Spinal cord (tissue), 10 donors: Measurements from ENCODE around the gene AP2A1. TPM values are rescaled to one million over a fixed set of nuclear protein-coding genes. Genes with fewer than 3 reads are reported as not detected.
A peak's percentile ranks its signal among the peaks of the same experiment; 100 is the strongest.
"Not testable (repeated sequence)": the region's sequence is repeated elsewhere in the genome, so short reads cannot be mapped to it uniquely, and the experiment has no call there.

Experiments used
- DNase-seq, 6 donors: peaks; one replicate each; pipeline versions ENCODE4 v3.0.0 to v3.0.0-alpha.2; 2013 to 2015; ENCODE audit warnings: low spot score in 6 of 6, low read depth in 4 of 6
- H3K27ac ChIP-seq: one replicate; pipeline ENCODE4 v1.5.1; 2013; ENCODE audit warnings: low read depth, low read length, control low read depth
- H3K27me3 ChIP-seq: one replicate; pipeline ENCODE4 v1.6.1; 2013; ENCODE audit warnings: low read length; ENCODE audit not compliant: control insufficient read depth, insufficient read depth
- H3K36me3 ChIP-seq: one replicate; pipeline ENCODE4 v1.6.1; 2013; ENCODE audit warnings: low read length; ENCODE audit not compliant: control insufficient read depth, insufficient read depth
- H3K4me1 ChIP-seq: one replicate; pipeline ENCODE4 v1.6.1; 2013; ENCODE audit warnings: low read length; ENCODE audit not compliant: control insufficient read depth, insufficient read depth
- H3K4me3 ChIP-seq: one replicate; pipeline ENCODE4 v1.5.1; 2013; ENCODE audit warnings: low read depth, low read length, control low read depth
- H3K9me3 ChIP-seq: one replicate; pipeline ENCODE4 v1.6.1; 2013; ENCODE audit warnings: low read length; ENCODE audit not compliant: control insufficient read depth, insufficient read depth
- WGBS: methylation state at CpG from one replicate; pipeline ENCODE4 v1.1.5; 2013; ENCODE audit warnings: missing lambda C conversion rate; ENCODE audit not compliant: insufficient coverage; 5-methylcytosine and 5-hydroxymethylcytosine counted together
- polyA plus RNA-seq, 2 donors: library from polyadenylated mRNA; unstranded; fragments of 120-200 nt; gene quantifications; one replicate each; pipeline ENCODE4 v1.2.1, GENCODE V29; 2013; ENCODE audit not compliant: insufficient read length in 2 of 2
- total RNA-seq, 2 donors: library from RNA; depleted of rRNA in 1 of 2; stranded (reverse); fragments of 120-200 nt in 1 of 2; fragments of >200 nt in 1 of 2; gene quantifications; one replicate each; pipeline versions ENCODE4 v1.2.3 to v1.2.4, GENCODE V29; 2013 to 2014
- donor health status: healthy.

The AP2A1 gene
- total and polyA plus RNA-seq, 4 donors = 58.5 to 156 (median 106) TPM

GRCh38 chr19:49816590-49816989 lies 49.8 kb downstream of the AP2A1 start:
- Histone ChIP-seq H3K9me3 (no peaks in the 10 kb centered on the region), H3K4me3 (no peak overlapping the region), H3K4me1 (peaks cover 30% of the 10 kb centered on the region), H3K27me3 (no peaks in the 10 kb centered on the region), H3K36me3 (peaks cover 11% of the 10 kb centered on the region), H3K27ac (peak overlapping the region; percentile 100)
- DNase-seq = no peak
- no CpG with 5 or more reads among the region's 14 CpGs for WGBS

GRCh38 chr19:49817964-49818648 lies 51.3 kb downstream of the AP2A1 start, which contains the start of gene MED25:
Gene MED25 (plus strand): TSS chr19:49818289. CDS start chr19:49818342, 53 bp downstream.
- peaks cover 22% of the 10 kb centered on the region for H3K4me1 ChIP-seq
- peak within 1 kb of the TSS; percentile 100 for H3K27ac ChIP-seq
- H3K27me3 ChIP-seq = no peaks in the 10 kb centered on the region
- DNase-seq = peak; percentile 83 to 98 (median 92)
- peaks cover 20% of the 10 kb centered on the region for H3K36me3 ChIP-seq
- 0% methylated on average over 55 of the region's 57 CpGs for WGBS
- no peaks in the 10 kb centered on the region for H3K9me3 ChIP-seq
- H3K4me3 ChIP-seq = peak within 1 kb of the TSS; percentile 94

- Histone ChIP-seq H3K9me3 (no peaks in the 10 kb centered on the region), H3K27me3 (no peaks in the 10 kb centered on the region), H3K4me1 (peaks cover 22% of the 10 kb centered on the region), H3K36me3 (peaks cover 26% of the 10 kb centered on the region), H3K27ac (peak overlapping the region; percentile 100), H3K4me3 (peak overlapping the region; percentile 94)
- WGBS = 29% methylated on average over 15 of the region's 16 CpGs
- no peak for DNase-seq
These were observed 52.0 kb downstream of the AP2A1 start for GRCh38 chr19:49818649-49819370.

DNA sequence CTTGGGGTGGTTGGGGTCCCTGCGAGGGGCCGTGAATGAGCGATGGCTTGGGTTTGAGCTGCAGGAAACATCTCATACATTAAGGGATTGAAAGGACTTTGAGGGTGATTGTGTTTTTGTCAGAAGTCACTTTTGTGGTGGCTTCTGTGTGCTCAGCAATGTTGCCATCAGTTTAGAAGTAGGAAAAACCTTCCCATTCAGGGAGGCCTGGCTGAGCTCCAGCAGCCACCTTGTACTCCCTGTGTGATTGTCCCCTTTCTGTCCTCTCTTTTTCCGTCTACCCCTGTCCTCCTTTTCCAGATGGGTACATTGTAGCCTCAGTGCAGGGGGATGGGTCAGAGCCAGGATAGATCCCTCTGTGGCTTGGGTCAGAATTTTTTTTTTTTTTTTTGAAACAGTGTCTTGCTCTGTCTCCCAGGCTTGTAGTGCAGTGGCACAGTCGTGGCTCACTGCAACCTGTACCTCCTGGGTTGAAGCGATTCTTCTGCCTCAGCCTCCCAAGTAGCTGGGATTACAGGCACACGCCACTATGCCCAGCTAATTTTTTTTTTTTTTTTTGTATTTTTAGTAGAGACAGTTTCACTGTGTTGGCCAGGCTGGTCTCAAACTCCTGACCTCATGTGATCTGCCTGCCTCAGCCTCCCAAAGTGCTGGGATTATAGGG lies 52.8 kb downstream of the AP2A1 start:
- H3K36me3 ChIP-seq = peaks cover 34% of the 10 kb centered on the region
- not testable (repeated sequence) for H3K27ac ChIP-seq, H3K27me3 ChIP-seq, DNase-seq, H3K9me3 ChIP-seq
- H3K4me1 ChIP-seq = peaks cover 22% of the 10 kb centered on the region
- H3K4me3 ChIP-seq = peak overlapping the region; percentile 94
- 64% methylated on average over 2 of the region's 7 CpGs for WGBS

DNA sequence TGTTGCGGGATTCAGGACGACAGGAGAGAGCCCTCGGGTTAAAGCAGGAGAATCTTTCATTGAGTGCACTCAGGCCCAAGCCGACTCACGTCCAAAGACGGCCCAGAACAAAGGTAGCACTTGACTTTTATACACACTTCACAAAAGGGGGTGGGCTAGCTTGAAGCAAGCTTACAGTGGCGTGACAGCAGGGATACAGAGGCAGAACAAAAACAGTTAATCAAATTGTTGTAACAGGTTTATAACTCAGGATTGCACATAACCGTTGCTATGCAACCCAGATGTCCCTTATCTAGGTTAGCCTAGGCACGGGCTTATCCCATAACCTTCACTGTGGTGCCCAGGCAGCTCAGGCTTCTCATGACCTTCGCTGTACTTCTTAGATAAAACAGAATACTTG lies 53.3 kb downstream of the AP2A1 start:
- Histone ChIP-seq H3K36me3 (peaks cover 35% of the 10 kb centered on the region), H3K9me3 (no peaks in the 10 kb centered on the region), H3K4me3 (no peak overlapping the region), H3K27me3 (no peaks in the 10 kb centered on the region), H3K27ac (no peak overlapping the region), H3K4me1 (peaks cover 22% of the 10 kb centered on the region)
- no peak for DNase-seq
- WGBS = 42% methylated on average over 8 of the region's 10 CpGs

GRCh38 chr19:49823472-49823871 lies 56.7 kb downstream of the AP2A1 start:
- Histone ChIP-seq H3K9me3 (no peaks in the 10 kb centered on the region), H3K36me3 (peaks cover 62% of the 10 kb centered on the region), H3K4me3 (no peak overlapping the region), H3K4me1 (peaks cover 16% of the 10 kb centered on the region), H3K27me3 (no peaks in the 10 kb centered on the region), H3K27ac (no peak overlapping the region)
- DNase-seq = no peak
- 96% methylated on average over 11 of the region's 12 CpGs for WGBS

DNA sequence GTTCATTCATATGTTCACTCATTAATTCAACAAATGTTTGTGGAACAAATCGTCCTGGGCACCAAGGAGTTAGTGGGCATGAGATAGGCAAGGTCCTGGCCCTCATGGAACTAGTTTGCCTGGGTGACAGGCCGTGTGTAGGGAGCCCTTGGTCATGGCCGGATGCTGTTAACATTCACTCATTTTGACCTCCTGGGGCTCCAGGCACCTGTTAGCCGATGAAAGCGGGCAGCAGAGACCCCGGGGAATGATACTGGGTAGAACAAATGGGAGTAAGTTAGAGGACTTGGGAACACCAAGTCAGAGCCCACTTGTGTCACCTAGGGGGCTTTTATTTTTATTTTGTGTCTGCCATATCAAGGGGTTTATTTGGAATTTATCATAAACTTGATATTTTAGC lies 57.9 kb downstream of the AP2A1 start:
- no peak overlapping the region for H3K27ac ChIP-seq
- H3K27me3 ChIP-seq = no peaks in the 10 kb centered on the region
- WGBS = 90% methylated on average over 6 of the region's 6 CpGs
- H3K4me3 ChIP-seq = no peak overlapping the region
- DNase-seq = no peak
- peaks cover 73% of the 10 kb centered on the region for H3K36me3 ChIP-seq
- H3K9me3 ChIP-seq = no peaks in the 10 kb centered on the region
- H3K4me1 ChIP-seq = peaks cover 5% of the 10 kb centered on the region

DNA sequence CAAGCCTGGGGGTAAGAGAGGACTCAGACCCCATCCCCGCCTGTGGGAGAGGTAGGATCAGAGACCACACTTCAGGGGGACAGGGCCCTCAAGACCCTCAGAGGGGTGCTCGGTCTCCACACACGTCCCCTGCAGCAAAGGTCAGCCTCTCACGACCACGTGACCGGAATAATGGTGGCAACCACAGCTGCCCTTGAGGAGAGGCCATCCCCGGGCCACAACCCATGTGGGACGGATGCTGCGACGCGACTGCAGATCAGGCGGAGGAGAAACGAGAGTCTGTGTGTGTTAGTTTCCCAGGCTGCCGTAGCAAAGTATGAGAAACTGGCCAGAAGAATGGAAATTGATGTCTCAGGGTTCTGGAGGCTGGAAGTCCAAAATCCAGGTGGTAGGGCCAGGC lies 60.2 kb downstream of the AP2A1 start:
- Histone ChIP-seq H3K36me3 (peaks cover 89% of the 10 kb centered on the region), H3K9me3 (no peaks in the 10 kb centered on the region), H3K27me3 (no peaks in the 10 kb centered on the region), H3K27ac (no peak overlapping the region), H3K4me3 (no peak overlapping the region), H3K4me1 (no peaks in the 10 kb centered on the region)
- no peak for DNase-seq
- WGBS = 84% methylated on average over 14 of the region's 14 CpGs

GRCh38 chr19:49829200-49829599 lies 62.4 kb downstream of the AP2A1 start:
- Histone ChIP-seq H3K4me3 (no peak overlapping the region), H3K27me3 (no peaks in the 10 kb centered on the region), H3K27ac (no peak overlapping the region), H3K9me3 (no peaks in the 10 kb centered on the region), H3K36me3 (peaks cover 91% of the 10 kb centered on the region), H3K4me1 (no peaks in the 10 kb centered on the region)
- WGBS = 91% methylated on average over 8 of the region's 8 CpGs
- no peak for DNase-seq
